Retinal pigment epithelial cell (primary cell): ENCODE data around the gene RNF166.

ENCODE experiments used
- DNase-seq: peaks from one replicate; pipeline ENCODE4 v3.0.0-alpha.2; 2010; ENCODE audit warnings: low read depth
- H3K4me3 ChIP-seq: 2 replicates; pipeline ENCODE4 v1.5.1; 2011; ENCODE audit warnings: mild to moderate bottlenecking, low read length, control low read depth, moderate library complexity
- TF ChIP-seq, protein P1 (sequence below): conservative IDR thresholded peaks from 2 replicates; pipeline ENCODE4 v1.5.1; 2011; ENCODE audit warnings: low read depth, low read length, control low read depth, inconsistent platforms

Gene RNF166

DNA sequence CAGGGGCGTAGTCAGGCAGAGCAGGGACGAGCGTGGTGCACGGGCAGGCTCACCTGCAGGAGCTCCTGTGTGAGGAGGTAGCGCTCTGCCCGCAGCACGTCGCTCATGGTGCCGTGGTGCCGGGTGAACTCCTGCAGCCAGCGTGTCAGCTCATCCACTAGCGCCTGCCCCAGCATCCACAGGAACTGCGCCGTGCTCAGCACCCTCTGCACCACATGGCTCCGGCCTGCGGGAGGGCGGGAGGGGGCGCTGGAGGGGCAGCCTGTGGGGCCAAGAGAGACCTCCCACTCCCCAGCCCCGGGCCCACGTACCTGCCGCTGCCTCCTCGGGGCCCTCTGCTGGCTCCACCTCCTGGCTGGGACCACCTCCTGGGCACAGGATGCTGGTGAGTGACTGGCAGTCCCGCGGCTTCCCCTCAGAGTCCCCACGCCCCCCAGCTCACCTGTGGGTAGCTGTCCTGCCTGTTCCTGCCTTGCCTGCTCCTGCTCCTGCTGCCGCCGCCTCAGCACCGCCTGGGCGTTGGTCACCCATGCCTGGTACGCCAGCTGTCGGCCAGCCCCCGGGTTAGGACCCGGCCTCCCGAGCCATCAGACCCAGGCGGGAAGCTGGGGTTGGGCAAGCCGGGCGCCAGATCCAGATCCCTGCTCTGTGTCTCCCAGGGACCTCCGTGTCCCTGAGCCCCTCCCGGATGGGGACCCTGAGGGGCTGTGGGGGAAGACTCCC, 16.7 kb upstream of the RNF166 start:
- no peak overlapping the region for H3K4me3 ChIP-seq
- no peak for DNase-seq
- TF ChIP-seq, protein P1, sequence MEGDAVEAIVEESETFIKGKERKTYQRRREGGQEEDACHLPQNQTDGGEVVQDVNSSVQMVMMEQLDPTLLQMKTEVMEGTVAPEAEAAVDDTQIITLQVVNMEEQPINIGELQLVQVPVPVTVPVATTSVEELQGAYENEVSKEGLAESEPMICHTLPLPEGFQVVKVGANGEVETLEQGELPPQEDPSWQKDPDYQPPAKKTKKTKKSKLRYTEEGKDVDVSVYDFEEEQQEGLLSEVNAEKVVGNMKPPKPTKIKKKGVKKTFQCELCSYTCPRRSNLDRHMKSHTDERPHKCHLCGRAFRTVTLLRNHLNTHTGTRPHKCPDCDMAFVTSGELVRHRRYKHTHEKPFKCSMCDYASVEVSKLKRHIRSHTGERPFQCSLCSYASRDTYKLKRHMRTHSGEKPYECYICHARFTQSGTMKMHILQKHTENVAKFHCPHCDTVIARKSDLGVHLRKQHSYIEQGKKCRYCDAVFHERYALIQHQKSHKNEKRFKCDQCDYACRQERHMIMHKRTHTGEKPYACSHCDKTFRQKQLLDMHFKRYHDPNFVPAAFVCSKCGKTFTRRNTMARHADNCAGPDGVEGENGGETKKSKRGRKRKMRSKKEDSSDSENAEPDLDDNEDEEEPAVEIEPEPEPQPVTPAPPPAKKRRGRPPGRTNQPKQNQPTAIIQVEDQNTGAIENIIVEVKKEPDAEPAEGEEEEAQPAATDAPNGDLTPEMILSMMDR, result no peak

DNA sequence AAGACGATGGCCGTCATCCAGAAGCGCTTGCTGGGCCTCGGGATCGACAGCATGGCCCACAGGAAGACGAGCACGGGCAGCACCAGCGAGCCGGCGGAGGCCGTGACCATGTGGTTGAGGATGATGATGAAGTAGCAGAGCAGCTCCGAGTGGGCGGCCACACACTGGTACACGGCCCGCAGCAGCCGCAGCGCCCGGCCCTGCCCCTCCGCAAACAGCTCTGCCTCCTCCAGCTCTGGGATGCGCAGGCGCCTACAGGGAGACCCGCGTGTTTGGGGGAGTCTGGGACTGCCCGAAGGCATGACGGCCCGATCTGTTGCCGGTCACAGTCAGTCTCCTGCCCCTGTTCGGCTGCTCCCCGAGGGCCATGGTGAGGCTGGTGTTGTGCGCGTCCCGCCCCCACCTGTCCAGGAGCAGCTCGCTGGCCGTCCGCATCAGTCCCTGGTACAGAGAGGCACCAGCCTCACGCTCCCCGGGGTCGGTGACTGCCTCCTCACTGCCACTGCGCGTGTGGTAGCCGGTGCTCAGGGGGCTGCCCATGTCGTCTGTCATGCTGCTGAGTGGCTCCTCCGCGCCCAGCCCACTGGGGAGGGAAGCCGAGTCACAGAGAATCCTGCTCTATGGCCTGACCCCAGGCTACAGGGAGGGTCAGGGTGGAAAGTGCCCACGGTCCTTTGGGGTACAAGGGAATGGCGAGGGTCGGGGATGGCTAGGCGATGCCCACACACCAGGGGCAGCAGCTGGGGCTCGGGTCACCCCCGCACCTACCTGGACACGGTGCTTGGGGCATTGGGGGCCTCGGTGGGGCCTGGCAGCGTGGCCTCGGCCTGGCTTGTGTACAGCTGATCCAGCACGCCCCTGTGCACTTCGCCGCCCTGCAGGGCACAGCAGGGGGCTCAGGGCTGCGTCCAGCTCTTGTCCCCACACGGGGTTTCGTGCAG, 15.9 kb upstream of the RNF166 start:
- no peak for DNase-seq
- no peak overlapping the region for H3K4me3 ChIP-seq
- TF ChIP-seq, protein P1, result no peak

DNA sequence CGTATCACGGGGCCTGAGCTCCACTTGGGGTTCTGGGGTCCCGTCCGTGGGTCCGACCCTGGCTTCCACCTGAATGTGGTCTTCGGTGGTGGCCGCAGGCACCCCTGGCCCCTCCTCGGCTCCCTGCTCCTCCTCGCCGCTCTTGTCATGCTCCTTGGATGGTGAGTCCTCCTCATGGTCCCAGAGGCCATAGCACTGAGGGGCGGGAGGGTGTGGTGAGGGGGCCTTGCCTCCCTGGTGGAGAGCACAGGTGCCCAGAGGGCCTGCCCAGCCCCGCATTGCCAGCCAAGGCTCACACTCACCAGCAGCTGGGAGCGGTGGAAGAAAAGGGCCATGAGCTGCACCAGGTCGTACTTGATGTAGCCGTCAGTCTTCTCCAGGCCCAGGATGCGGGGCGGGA, 15.0 kb upstream of the RNF166 start:
- TF ChIP-seq, protein P1, result no peak
- DNase-seq, result no peak
- H3K4me3 ChIP-seq, result no peak overlapping the region

DNA sequence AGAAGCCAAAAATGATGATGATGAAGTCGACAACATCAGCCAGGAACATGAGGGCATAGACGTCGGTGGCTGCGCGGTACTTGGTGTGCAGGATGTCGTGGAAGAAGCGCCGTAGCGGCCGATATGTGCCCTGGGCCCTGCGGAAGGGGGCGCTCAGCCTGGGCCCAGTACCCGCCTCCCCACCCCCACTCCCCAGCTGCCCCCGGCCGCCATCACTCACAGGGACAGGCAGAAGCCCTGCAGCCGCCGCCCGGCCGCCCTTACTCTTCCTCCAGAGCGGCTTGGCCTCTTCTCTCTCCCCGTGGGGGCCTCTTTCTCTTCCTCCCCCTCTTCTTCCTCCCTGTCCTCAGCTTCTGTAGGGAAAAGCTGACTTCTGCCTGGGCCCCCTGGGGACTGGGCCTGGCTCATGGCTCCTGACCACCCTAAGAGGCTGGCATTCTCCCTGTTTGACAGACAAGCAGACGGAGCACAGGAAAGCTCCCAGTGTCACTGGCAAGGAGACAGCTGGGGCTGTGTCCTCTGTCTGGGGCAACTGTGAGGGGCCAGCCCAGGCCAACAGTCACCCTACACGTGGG, 14.3 kb upstream of the RNF166 start:
- TF ChIP-seq, protein P1, result no peak
- H3K4me3 ChIP-seq, result no peak overlapping the region
- DNase-seq, result no peak

DNA sequence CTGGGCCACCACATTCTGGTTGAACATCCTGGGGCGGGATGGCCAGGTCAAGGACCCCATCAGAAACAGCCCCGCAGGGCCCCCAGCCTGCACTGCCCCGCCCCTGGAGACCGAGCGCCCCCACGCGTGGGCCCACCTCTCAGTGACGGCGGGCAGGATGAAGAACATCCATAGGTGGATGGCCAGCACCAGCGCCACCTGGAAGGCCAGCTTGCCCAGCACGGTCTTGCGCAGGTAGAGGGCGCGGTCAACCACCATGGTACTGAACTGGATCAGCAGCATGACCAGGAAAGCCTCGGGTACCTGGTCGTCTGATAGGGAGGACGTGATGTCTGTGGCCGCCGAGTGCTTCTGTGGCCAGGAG, 13.7 kb upstream of the RNF166 start:
- TF ChIP-seq, protein P1, result no peak
- DNase-seq, result no peak
- no peak overlapping the region for H3K4me3 ChIP-seq

DNA sequence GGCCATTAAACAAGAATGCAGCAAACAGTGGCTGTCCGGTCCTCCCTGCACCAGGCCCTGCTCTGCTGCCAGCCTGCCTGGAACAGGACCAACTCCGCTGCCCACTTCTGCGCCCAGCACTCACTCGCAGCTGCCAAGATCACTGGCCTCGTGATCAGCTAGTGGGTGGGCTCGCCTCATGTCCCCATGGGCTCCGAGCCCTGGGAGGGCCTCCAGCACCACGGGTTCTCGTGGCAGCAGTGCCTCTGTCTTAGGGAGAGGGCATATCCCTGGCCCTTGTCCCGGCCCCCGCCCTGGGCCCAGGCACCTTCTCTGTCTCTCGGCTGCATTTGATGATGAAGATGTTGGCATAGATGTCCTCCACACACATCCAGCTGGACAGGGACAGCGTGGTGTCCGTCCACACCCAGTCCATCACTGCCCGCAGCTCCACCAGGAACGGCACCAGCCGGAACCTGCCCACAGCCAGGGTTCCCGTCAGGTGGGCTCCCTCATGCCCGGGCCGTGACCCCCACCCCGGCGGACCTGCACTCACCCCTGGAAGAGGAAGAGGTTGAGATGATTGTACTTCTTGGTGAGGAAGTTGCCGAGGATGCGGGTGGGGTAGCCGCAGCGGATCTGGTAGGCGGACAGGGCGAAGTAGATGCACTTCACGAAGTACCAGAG, 13.2 kb upstream of the RNF166 start:
- no peak for DNase-seq
- TF ChIP-seq, protein P1, result no peak
- H3K4me3 ChIP-seq, result no peak overlapping the region
